Left forelimb (tissue), 1 donor: ENCODE data around the gene ATP1A2.

Experiments
- DNase-seq: peaks from one replicate; pipeline ENCODE4 v3.0.0-alpha.2; 2018; ENCODE audit warnings: low spot score

ATP1A2 gene

GRCh38 chr1:160115545-160116282 is at the start of gene ATP1A2:
ATP1A2 (plus strand) TSS chr1:160115759; CDS start chr1:160115862, 103 bp downstream.
- no peak for DNase-seq

- no peak for DNase-seq
Measured at GRCh38 chr1:160066829-160067745, 48.5 kb upstream of the ATP1A2 start.

- DNase-seq = no peak
Measured at GRCh38 chr1:160068225-160068624, 47.3 kb upstream of the ATP1A2 start.

- no peak for DNase-seq
Measured at GRCh38 chr1:160069460-160070231, 45.9 kb upstream of the ATP1A2 start, which contains the start of gene KCNJ10. KCNJ10 (minus strand) TSS chr1:160070160; CDS start chr1:160042532, 27,628 bp downstream.

- peak; percentile 88 for DNase-seq
Measured at GRCh38 chr1:160070243-160071163, 45.1 kb upstream of the ATP1A2 start.

GRCh38 chr1:160071289-160071688 is 44.3 kb upstream of the ATP1A2 start:
- no peak for DNase-seq

- no peak for DNase-seq
Measured at GRCh38 chr1:160074865-160075264, 40.7 kb upstream of the ATP1A2 start.

- DNase-seq = no peak
Measured at GRCh38 chr1:160075836-160076235, 39.7 kb upstream of the ATP1A2 start.

- DNase-seq = no peak
Measured at GRCh38 chr1:160076295-160076694, 39.3 kb upstream of the ATP1A2 start.

- DNase-seq = no peak
Measured at GRCh38 chr1:160077486-160077885, 38.1 kb upstream of the ATP1A2 start.

GRCh38 chr1:160078512-160079195 is 36.9 kb upstream of the ATP1A2 start:
- DNase-seq = no peak

GRCh38 chr1:160079448-160079847 is 36.1 kb upstream of the ATP1A2 start:
- DNase-seq = no peak

- no peak for DNase-seq
Measured at GRCh38 chr1:160080381-160081100, 35.0 kb upstream of the ATP1A2 start.

- no peak for DNase-seq
Measured at GRCh38 chr1:160081261-160081936, 34.2 kb upstream of the ATP1A2 start, which contains the start of gene KCNJ9. KCNJ9 (plus strand) TSS chr1:160081538; CDS start chr1:160084031, 2,493 bp downstream.

GRCh38 chr1:160082487-160082886 is 33.1 kb upstream of the ATP1A2 start:
- no peak for DNase-seq

- DNase-seq = no peak
Measured at GRCh38 chr1:160082926-160083325, 32.6 kb upstream of the ATP1A2 start.

GRCh38 chr1:160083968-160084770 is 31.4 kb upstream of the ATP1A2 start:
- no peak for DNase-seq

- no peak for DNase-seq
Measured at GRCh38 chr1:160084771-160085321, 30.7 kb upstream of the ATP1A2 start.
